Heart left ventricle (tissue), 13 donors: Measurements from ENCODE around the gene KRTDAP.
"Not testable (repeated sequence)": the region's sequence is repeated elsewhere in the genome, so short reads cannot be mapped to it uniquely, and the experiment has no call there.

Experiments used
- POLR2A ChIP-seq, 2 donors: fragments of 450-650 bp; IDR thresholded peaks; one replicate each; pipeline ENCODE4 v1.6.1; 2017; ENCODE audit warnings: antibody characterized with exemption in 2 of 2, mild to moderate bottlenecking in 2 of 2, moderate library complexity in 2 of 2
- TF ChIP-seq, protein P1 (sequence below), 12 donors: fragments of 200-600 bp; sonication (generic) in 4 of 12; IDR thresholded peaks; one replicate each; pipeline versions ENCODE4 v1.5.0 to v1.8.0; 2018 to 2022; ENCODE audit warnings: antibody characterized with exemption in 12 of 12, mild to moderate bottlenecking in 5 of 12
- donor health status: ischemic (EF 13 %, LVEDD 7.1; RV severe dilation, severe dysfunction).
- donor health status: DM: no; HTN: yes; CAD: no.
- donor health status: DM: no; HTN: no; CAD: no.
- donor health status: ischemic (EF 25% LVEDD 6.9; RV normal size, moderate dysfunction).
- donor health status: ischemic (EF 25% LVEDD 5.7; RV mildly dilated, moderate dysfunction).
- donor health status: ischemic (EF 35%, LVEDD 5.7; RV mildly dilated, moderate dysfunction).
- donor health status: nonischemic (EF 11% LVEDD 7.7; RV severe dilation, severe dysfunction).
- donor health status: DM: yes; HTN: yes; CAD: no.
- donor health status: PGD.
- donor health status: ischemic (EF 29% LVEDD 5.4; RV normal size, mild dysfunction).
- donor health status: nonischemic (EF 23%, LVEDD 6.1; RV moderate dilation, normal function).

DNA sequence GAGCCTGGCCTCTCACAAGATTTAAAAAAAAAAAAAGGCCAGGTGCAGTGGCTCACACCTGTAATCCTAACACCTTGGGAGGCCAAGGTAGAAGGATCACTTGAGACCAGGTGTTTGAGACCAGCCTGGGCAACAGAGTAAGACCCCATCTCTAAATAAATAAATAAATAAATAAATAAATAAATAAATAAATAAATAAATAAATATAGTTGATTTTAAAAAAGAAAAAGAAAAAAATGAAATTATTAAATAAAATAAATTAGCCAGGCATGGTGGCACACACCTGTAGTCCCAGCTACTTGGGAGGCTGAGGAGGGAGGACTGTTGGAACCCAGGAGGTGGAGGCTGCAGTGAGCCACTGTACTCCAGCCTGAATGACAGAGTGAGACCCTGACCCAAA lies 28.5 kb downstream of the KRTDAP start:
- TF ChIP-seq, protein P1, sequence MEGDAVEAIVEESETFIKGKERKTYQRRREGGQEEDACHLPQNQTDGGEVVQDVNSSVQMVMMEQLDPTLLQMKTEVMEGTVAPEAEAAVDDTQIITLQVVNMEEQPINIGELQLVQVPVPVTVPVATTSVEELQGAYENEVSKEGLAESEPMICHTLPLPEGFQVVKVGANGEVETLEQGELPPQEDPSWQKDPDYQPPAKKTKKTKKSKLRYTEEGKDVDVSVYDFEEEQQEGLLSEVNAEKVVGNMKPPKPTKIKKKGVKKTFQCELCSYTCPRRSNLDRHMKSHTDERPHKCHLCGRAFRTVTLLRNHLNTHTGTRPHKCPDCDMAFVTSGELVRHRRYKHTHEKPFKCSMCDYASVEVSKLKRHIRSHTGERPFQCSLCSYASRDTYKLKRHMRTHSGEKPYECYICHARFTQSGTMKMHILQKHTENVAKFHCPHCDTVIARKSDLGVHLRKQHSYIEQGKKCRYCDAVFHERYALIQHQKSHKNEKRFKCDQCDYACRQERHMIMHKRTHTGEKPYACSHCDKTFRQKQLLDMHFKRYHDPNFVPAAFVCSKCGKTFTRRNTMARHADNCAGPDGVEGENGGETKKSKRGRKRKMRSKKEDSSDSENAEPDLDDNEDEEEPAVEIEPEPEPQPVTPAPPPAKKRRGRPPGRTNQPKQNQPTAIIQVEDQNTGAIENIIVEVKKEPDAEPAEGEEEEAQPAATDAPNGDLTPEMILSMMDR (IDR thresholded peaks at IDR 0.05): not testable (repeated sequence)
- not testable (repeated sequence) for TF ChIP-seq POLR2A (IDR thresholded peaks at IDR 0.05)
